HAP-1 (cell line): ENCODE measurements around the gene PLAC8.
A peak's percentile ranks its signal among the peaks of the same experiment; 100 is the strongest.
"Not testable (repeated sequence)": the region's sequence is repeated elsewhere in the genome, so short reads cannot be mapped to it uniquely, and the experiment has no call there.

ENCODE experiments used
- DNase-seq, 2 experiments: peaks; one replicate each; pipeline ENCODE4 v3.0.0-alpha.2; 2016 to 2020; ENCODE audit warnings: low spot score in 2 of 2
- H3K27me3 ChIP-seq: fragments of 250-450 bp; sonication (Bioruptor Pico); 2 replicates; pipeline ENCODE4 v1.5.1; 2020; ENCODE audit warnings: low read depth, mild to moderate bottlenecking, moderate library complexity
- H3K36me3 ChIP-seq: fragments of 250-450 bp; sonication (Bioruptor Pico); replicated peaks from 2 replicates; pipeline ENCODE4 v1.5.1; 2020; ENCODE audit warnings: mild to moderate bottlenecking
- H3K4me1 ChIP-seq: fragments of 250-450 bp; sonication (Bioruptor Pico); 2 replicates; pipeline ENCODE4 v1.5.1; 2020; ENCODE audit warnings: mild to moderate bottlenecking
- H3K4me3 ChIP-seq: fragments of 250-450 bp; sonication (Bioruptor Pico); 2 replicates; pipeline ENCODE4 v1.5.1; 2020; ENCODE audit warnings: mild to moderate bottlenecking, moderate library complexity
- H3K9me3 ChIP-seq: fragments of 250-450 bp; sonication (Bioruptor Pico); 2 replicates; pipeline ENCODE4 v1.5.1; 2020; ENCODE audit warnings: mild to moderate bottlenecking, moderate library complexity
- in situ Hi-C: fragments of 300-500 bp; cut with MboI; formaldehyde crosslinking; loops from 3 replicates; pipeline ENCODE4 v1.14.3; 2020; ENCODE audit warnings: low sequenced_read_pairs, inconsistent platforms, mixed read lengths

PLAC8 gene

DNA sequence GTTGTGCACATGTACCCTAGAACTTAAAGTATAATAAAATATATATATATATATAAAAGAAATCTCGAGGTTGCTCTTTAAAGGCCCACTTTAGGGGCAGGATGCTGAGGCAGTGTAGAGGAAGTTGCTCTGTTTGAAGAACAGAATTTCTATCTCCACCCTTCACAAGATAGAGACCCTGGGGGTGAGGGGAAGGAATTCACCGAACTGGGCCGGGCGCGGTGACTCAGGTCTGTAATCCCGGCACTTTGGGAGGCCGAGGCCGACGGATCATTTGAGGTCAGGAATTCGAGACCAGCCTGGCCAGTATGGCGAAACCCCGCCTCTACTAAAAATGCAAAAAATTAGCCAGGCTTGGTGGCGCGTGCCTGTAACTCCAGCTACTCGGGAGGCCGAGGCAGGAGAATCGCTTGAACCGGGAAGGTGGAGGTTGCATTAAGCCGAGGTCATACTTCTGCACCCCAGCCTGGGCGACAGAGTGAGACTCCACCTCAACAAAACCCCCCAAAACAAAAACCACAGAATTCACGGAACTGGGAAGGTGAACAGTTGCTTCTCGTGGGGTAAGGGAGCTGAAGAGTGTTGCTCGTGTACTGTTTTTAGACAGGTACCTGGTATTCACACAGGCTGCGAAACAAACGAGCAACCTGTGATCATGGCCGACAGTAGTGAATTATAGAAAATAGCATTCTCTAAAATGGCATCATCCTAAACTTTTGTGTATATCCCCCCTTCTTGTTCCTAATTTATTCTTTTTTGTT, 6.2 kb downstream of the PLAC8 start:
- in situ Hi-C loops = no loop called here
- Histone ChIP-seq H3K4me1 (peaks cover 12% of the 10 kb centered on the region), H3K4me3 (no peak overlapping the region), H3K9me3 (no peaks in the 10 kb centered on the region), H3K36me3 (no peaks in the 10 kb centered on the region), H3K27me3 (no peaks in the 10 kb centered on the region)
- no peak for DNase-seq

DNA sequence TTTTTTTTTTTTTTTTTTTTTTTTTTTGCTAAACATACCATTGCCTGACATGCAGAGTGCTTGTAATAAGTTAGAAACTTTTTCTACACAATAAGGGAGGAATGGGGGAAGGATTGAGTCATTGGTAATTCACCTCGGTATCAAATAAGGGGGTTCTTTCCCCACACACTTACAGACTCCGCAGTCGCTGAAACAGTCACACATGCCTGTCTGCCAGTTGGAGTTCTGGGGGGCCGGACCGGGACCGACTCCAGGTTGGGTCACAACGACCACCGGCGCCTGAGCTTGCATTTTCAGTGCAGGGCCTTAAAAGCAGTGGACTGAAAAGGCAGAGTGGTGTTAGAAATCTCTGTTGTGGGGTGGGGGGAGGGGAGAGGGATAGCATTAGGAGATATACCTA, 6.9 kb downstream of the PLAC8 start:
- in situ Hi-C loops = no loop called here
- Histone ChIP-seq H3K9me3 (no peaks in the 10 kb centered on the region), H3K4me1 (peaks cover 12% of the 10 kb centered on the region), H3K36me3 (no peaks in the 10 kb centered on the region), H3K27me3 (no peaks in the 10 kb centered on the region), H3K4me3 (no peak overlapping the region)
- no peak for DNase-seq

DNA sequence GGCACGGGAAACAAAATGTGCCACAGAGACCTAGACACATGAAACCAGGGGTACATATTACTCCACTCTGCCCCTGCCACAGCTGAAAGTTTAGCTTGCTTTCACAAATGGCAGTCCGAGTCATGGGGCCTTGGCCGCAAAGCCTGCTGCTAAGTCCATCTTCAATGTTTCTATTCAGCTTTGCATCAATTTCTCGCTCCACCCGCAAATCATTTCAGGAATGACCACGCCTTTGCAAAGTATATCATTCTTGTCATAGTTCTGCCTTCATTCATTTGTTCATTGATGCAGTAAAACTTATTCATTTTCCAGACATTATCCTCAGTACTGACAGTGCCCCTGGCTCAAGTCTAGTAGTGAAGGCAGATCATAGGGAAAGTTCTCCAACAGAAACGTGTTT, 9.5 kb downstream of the PLAC8 start:
- H3K4me1 ChIP-seq = peaks cover 4% of the 10 kb centered on the region
- H3K36me3 ChIP-seq = no peaks in the 10 kb centered on the region
- no peak overlapping the region for H3K4me3 ChIP-seq
- in situ Hi-C loops = no loop called here
- DNase-seq = no peak
- no peaks in the 10 kb centered on the region for H3K27me3 ChIP-seq
- H3K9me3 ChIP-seq = no peaks in the 10 kb centered on the region

- Histone ChIP-seq H3K4me3 (no peak overlapping the region), H3K9me3 (no peaks in the 10 kb centered on the region), H3K4me1 (no peaks in the 10 kb centered on the region), H3K27me3 (no peaks in the 10 kb centered on the region), H3K36me3 (no peaks in the 10 kb centered on the region)
- in situ Hi-C loops = no loop called here
- no peak for DNase-seq
Observed at GRCh38 chr4:83096397-83096796, 18.1 kb downstream of the PLAC8 start.

- H3K4me3 ChIP-seq = no peak overlapping the region
- no peak for DNase-seq
- H3K27me3 ChIP-seq = no peaks in the 10 kb centered on the region
- no peaks in the 10 kb centered on the region for H3K9me3 ChIP-seq
- H3K36me3 ChIP-seq = no peaks in the 10 kb centered on the region
- no peaks in the 10 kb centered on the region for H3K4me1 ChIP-seq
- in situ Hi-C loops = no loop called here
Observed at GRCh38 chr4:83093060-83093640, 21.4 kb downstream of the PLAC8 start.

GRCh38 chr4:83089410-83090157, 24.9 kb downstream of the PLAC8 start:
- Histone ChIP-seq H3K4me3 (no peak overlapping the region), H3K36me3 (no peaks in the 10 kb centered on the region), H3K27me3 (no peaks in the 10 kb centered on the region), H3K9me3 (no peaks in the 10 kb centered on the region), H3K4me1 (no peaks in the 10 kb centered on the region)
- in situ Hi-C loops = loop anchor here (10.0 kb wide), 1 partner anchor 165 kb away; no protein-coding TSS in a partner anchor
- DNase-seq = no peak

DNA sequence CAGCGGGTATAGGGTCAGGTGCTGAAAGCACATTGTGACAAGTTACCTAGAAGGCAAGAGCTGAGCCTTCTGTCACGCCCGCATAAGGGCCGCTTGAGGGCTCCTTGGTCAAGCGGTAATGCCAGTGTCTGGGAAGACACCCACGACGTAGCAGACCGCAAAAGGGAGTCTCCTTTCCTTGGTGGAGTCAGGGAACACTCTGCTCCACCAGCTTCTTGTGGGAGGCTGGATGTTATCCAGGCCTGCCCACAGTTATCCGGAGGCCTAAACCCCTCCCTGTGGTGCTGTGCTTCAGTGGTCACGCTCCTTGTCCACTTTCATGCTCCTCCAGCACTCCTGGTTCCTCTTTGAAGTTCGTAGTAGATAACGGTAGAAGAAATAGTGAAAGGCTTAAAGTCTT, 29.6 kb downstream of the PLAC8 start:
- in situ Hi-C loops = loop anchor here (10.0 kb wide), 1 partner anchor 170 kb away; no protein-coding TSS in a partner anchor
- H3K4me3 ChIP-seq, H3K4me1 ChIP-seq, DNase-seq, H3K9me3 ChIP-seq, H3K36me3 ChIP-seq, H3K27me3 ChIP-seq: not testable (repeated sequence)

GRCh38 chr4:83083925-83084475, 30.5 kb downstream of the PLAC8 start:
- no peaks in the 10 kb centered on the region for H3K9me3 ChIP-seq
- no peak overlapping the region for H3K4me3 ChIP-seq
- no peaks in the 10 kb centered on the region for H3K27me3 ChIP-seq
- DNase-seq = no peak
- in situ Hi-C loops = loop anchor here (10.0 kb wide), 1 partner anchor 171 kb away; no protein-coding TSS in a partner anchor
- no peaks in the 10 kb centered on the region for H3K36me3 ChIP-seq
- H3K4me1 ChIP-seq = no peaks in the 10 kb centered on the region

DNA sequence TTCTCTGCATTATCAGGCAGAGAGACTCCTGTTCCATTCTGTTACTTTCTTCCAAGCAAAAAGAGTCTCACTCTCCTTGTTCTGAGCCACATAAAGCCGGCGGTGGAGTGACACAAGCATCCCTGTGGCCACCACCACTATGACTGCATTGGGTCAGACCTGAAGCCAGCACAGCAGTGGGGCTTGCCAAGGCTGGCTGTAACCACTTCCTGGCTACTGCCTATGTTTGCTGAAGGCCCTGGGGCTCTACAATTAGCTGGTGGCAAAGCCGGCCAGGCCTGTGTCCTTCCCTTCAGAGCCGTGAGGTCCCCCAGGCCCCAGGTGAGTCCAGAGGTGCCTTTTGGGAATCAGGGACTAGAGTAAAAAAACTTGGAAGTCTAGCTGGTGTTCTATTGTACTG, 31.8 kb downstream of the PLAC8 start:
- Histone ChIP-seq H3K9me3 (no peaks in the 10 kb centered on the region), H3K36me3 (no peaks in the 10 kb centered on the region), H3K4me3 (no peak overlapping the region), H3K4me1 (no peaks in the 10 kb centered on the region), H3K27me3 (no peaks in the 10 kb centered on the region)
- in situ Hi-C loops = loop anchor here (10.0 kb wide), 1 partner anchor 172 kb away; no protein-coding TSS in a partner anchor
- no peak for DNase-seq

DNA sequence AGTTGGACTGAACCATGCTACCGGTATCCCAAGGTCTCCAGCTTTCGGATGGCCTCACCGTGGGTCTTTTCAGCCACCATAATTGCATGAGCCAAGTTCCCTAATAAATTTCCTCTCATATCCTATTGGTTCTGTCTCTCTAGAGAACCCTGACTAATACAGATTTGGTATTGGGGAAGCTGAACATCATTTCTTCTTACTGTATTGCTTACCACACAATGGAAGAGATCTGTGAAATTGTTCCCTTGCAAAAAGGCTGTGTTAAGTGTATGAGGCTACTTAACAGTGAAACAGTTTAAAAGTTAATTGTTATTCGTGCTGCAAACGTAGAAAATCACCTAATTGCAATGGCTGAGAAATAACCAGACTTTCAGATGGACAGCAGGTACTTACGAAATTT, 34.0 kb downstream of the PLAC8 start:
- in situ Hi-C loops = loop anchor here (10.0 kb wide), 1 partner anchor 174 kb away; no protein-coding TSS in a partner anchor
- no peaks in the 10 kb centered on the region for H3K9me3 ChIP-seq
- peaks cover 5% of the 10 kb centered on the region for H3K36me3 ChIP-seq
- no peak for DNase-seq
- H3K27me3 ChIP-seq = no peaks in the 10 kb centered on the region
- no peaks in the 10 kb centered on the region for H3K4me1 ChIP-seq
- no peak overlapping the region for H3K4me3 ChIP-seq

- Histone ChIP-seq H3K27me3 (no peaks in the 10 kb centered on the region), H3K4me1 (no peaks in the 10 kb centered on the region), H3K36me3 (peaks cover 10% of the 10 kb centered on the region), H3K9me3 (no peaks in the 10 kb centered on the region), H3K4me3 (no peak overlapping the region)
- no peak for DNase-seq
- in situ Hi-C loops = no loop called here
Observed at GRCh38 chr4:83075311-83076095, 39.0 kb downstream of the PLAC8 start.

DNA sequence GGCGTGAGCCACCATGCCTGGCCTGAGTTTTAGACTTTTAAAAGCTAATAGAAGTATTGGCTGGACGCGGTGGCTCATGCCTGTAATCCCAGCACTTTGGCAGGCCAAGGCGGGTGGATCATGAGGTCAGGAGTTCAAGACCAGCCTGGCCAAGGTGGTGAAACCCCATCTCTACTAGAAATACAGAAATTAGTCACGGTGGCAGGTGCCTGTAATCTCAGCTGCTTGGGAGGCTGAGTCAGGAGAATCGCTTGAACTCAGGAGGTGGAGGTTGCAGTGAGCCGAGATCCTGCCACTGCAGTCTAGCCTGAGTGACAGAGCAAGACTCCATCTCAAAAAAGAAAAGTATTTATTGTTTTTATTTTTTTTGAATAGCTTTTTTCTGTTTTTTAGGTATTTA, 39.7 kb downstream of the PLAC8 start:
- H3K4me1 ChIP-seq, H3K9me3 ChIP-seq, in situ Hi-C loops, H3K27me3 ChIP-seq, DNase-seq, H3K4me3 ChIP-seq: not testable (repeated sequence)
- H3K36me3 ChIP-seq = peaks cover 13% of the 10 kb centered on the region

- in situ Hi-C loops = no loop called here
- no peaks in the 10 kb centered on the region for H3K27me3 ChIP-seq
- H3K4me3 ChIP-seq = no peak overlapping the region
- no peaks in the 10 kb centered on the region for H3K9me3 ChIP-seq
- no peaks in the 10 kb centered on the region for H3K4me1 ChIP-seq
- DNase-seq = peak; percentile 68 to 74
- H3K36me3 ChIP-seq = peaks cover 13% of the 10 kb centered on the region
Observed at GRCh38 chr4:83074086-83074704, 40.3 kb downstream of the PLAC8 start.
